H1 (cell line): ENCODE data around the gene FEV. TPM values are rescaled to one million over a fixed set of nuclear protein-coding genes. Genes with fewer than 3 reads are reported as not detected.
A peak's percentile ranks its signal among the peaks of the same experiment; 100 is the strongest.

ENCODE experiments used
- CTCF ChIA-PET: fragments of 300-600 bp; sonication (Branson Sonifier 250); formaldehyde crosslinking; loops from one replicate; lab custom pipeline; 2021; ENCODE audit not compliant: partially characterized antibody; lab: Charles Lee
- POLR2A ChIA-PET: fragments of 300-600 bp; sonication (Branson Sonifier 250); formaldehyde crosslinking; loops from one replicate; lab custom pipeline; 2021; ENCODE audit warnings: inconsistent platforms; ENCODE audit not compliant: partially characterized antibody; lab: Charles Lee
- DNase-seq, 2 experiments: peaks; one replicate each; pipeline versions ENCODE4 v3.0.0 to v3.0.0-alpha.2; 2010 to 2022; ENCODE audit warnings: low spot score in 2 of 2, low read depth in 1 of 2, mixed read lengths in 1 of 2
- FAIRE-seq: peaks from 2 replicates; lab custom pipeline; 2011; peaks lifted over from hg19 to GRCh38; lab: Jason Lieb, UNC
- H2AFZ ChIP-seq: 2 replicates; pipeline ENCODE4 v1.8.1; 2012; ENCODE audit warnings: low read length, inconsistent platforms
- H2AK5ac ChIP-seq: 2 replicates; pipeline ENCODE4 v1.6.1; 2013; ENCODE audit warnings: low read depth, low read length
- H2BK120ac ChIP-seq: replicated peaks from 2 replicates; pipeline ENCODE3; 2013; ENCODE audit warnings: low read depth, low read length, inconsistent platforms
- H2BK12ac ChIP-seq: 2 replicates; pipeline ENCODE4 v1.6.1; 2013; ENCODE audit warnings: low read depth, low read length
- H2BK15ac ChIP-seq: 2 replicates; pipeline ENCODE4 v1.6.1; 2013; ENCODE audit warnings: low read length
- H2BK20ac ChIP-seq: 2 replicates; pipeline ENCODE4 v1.6.1; 2013; ENCODE audit warnings: low read length
- H2BK5ac ChIP-seq: 2 replicates; pipeline ENCODE4 v1.6.1; 2013; ENCODE audit warnings: low read depth, low read length
- H3K14ac ChIP-seq: 2 replicates; pipeline ENCODE4 v1.6.1; 2013; ENCODE audit warnings: inconsistent platforms; ENCODE audit not compliant: insufficient read length
- H3K18ac ChIP-seq: 2 replicates; pipeline ENCODE4 v1.6.1; 2013; ENCODE audit warnings: low read length; ENCODE audit errors: extremely low read depth
- H3K23ac ChIP-seq: 2 replicates; pipeline ENCODE4 v1.6.1; 2013; ENCODE audit warnings: inconsistent platforms; ENCODE audit not compliant: insufficient read length
- H3K23me2 ChIP-seq: 2 replicates; pipeline ENCODE4 v1.6.1; 2013; ENCODE audit warnings: low read depth, low read length
- H3K27ac ChIP-seq: 2 replicates; pipeline ENCODE4 v1.6.1; 2011; ENCODE audit warnings: low read depth, low read length, inconsistent platforms
- H3K27me3 ChIP-seq, 4 experiments: replicated peaks in 1 of 4; 1 replicate in 1 of 4; 2 replicates in 3 of 4; pipeline versions ENCODE4 v1.6.1 to v1.8.1; 2011 to 2013; ENCODE audit warnings: low read length in 3 of 4, mild to moderate bottlenecking in 3 of 4, inconsistent platforms in 2 of 4, mixed read lengths in 2 of 4, moderate library complexity in 1 of 4; ENCODE audit not compliant: control insufficient read depth in 3 of 4, insufficient read depth in 3 of 4; ENCODE audit errors: extremely low read depth in 1 of 4
- H3K36me3 ChIP-seq, 4 experiments: 2 replicates each; pipeline versions ENCODE4 v1.6.1 to v1.8.1; 2011 to 2013; ENCODE audit warnings: mild to moderate bottlenecking in 4 of 4, low read length in 3 of 4, moderate library complexity in 2 of 4, control low read depth in 1 of 4, inconsistent platforms in 1 of 4; ENCODE audit not compliant: insufficient read depth in 4 of 4, control insufficient read depth in 2 of 4
- H3K4ac ChIP-seq: replicated peaks from 2 replicates; pipeline ENCODE3; 2013; ENCODE audit warnings: low read length, low read depth, mixed read lengths, inconsistent platforms; ENCODE audit not compliant: insufficient read length
- H3K4me1 ChIP-seq, 4 experiments: replicated peaks in 1 of 4; 1 replicate in 1 of 4; 2 replicates in 3 of 4; pipeline versions ENCODE4 v1.6.1 to v1.8.1; 2011 to 2013; ENCODE audit warnings: low read length in 3 of 4, inconsistent platforms in 2 of 4, mixed read lengths in 1 of 4; ENCODE audit not compliant: insufficient read depth in 4 of 4, control insufficient read depth in 3 of 4
- H3K4me2 ChIP-seq, 2 experiments: 2 replicates each; pipeline versions ENCODE4 v1.6.1 to v1.8.1; 2011 to 2013; ENCODE audit warnings: low read depth in 2 of 2, low read length in 2 of 2, control low read depth in 1 of 2, inconsistent platforms in 1 of 2, mild to moderate bottlenecking in 1 of 2; ENCODE audit not compliant: insufficient read depth in 1 of 2
- H3K4me3 ChIP-seq, 4 experiments: fragments of 200-600, 300-600 bp in 1 of 4; sonication (generic), shearing (Covaris generic), sonication (Bioruptor Twin) in 1 of 4; 2 replicates each; pipeline versions ENCODE4 v1.5.1 to v1.8.1; 2011 to 2016; ENCODE audit warnings: low read length in 4 of 4, low read depth in 3 of 4, control low read depth in 2 of 4, inconsistent platforms in 2 of 4, mild to moderate bottlenecking in 2 of 4, mixed read lengths in 1 of 4, moderate library complexity in 1 of 4; ENCODE audit not compliant: insufficient read depth in 2 of 4; ENCODE audit errors: extremely low read depth in 1 of 4
- H3K56ac ChIP-seq: replicated peaks from 2 replicates; pipeline ENCODE3; 2013; ENCODE audit warnings: low read depth, mild to moderate bottlenecking, mixed read lengths, low read length, inconsistent platforms; ENCODE audit not compliant: insufficient read length
- H3K79me1 ChIP-seq: 2 replicates; pipeline ENCODE4 v1.6.1; 2013; ENCODE audit warnings: low read depth, low read length, control low read depth
- H3K79me2 ChIP-seq, 2 experiments: 2 replicates each; pipeline versions ENCODE4 v1.6.1 to v1.8.1; 2012 to 2013; ENCODE audit warnings: low read length in 2 of 2, mild to moderate bottlenecking in 2 of 2, inconsistent platforms in 1 of 2; ENCODE audit not compliant: insufficient read depth in 2 of 2, control insufficient read depth in 1 of 2
- H3K9ac ChIP-seq, 4 experiments: replicated peaks in 1 of 4; 1 replicate in 1 of 4; 2 replicates in 3 of 4; pipeline versions ENCODE4 v1.6.1 to v1.8.1; 2011 to 2013; ENCODE audit warnings: low read depth in 3 of 4, low read length in 3 of 4, control low read depth in 2 of 4, mild to moderate bottlenecking in 2 of 4, moderate library complexity in 2 of 4, inconsistent platforms in 1 of 4; ENCODE audit errors: extremely low read depth in 1 of 4
- H3K9me3 ChIP-seq, 2 experiments: 2 replicates each; pipeline versions ENCODE4 v1.6.1 to v1.8.1; 2012 to 2013; ENCODE audit warnings: mild to moderate bottlenecking in 2 of 2, moderate library complexity in 2 of 2, control low read depth in 1 of 2, inconsistent platforms in 1 of 2, low read depth in 1 of 2, low read length in 1 of 2, mixed read lengths in 1 of 2; ENCODE audit not compliant: insufficient read depth in 2 of 2
- H4K20me1 ChIP-seq, 2 experiments: replicated peaks in 1 of 2; 2 replicates each; pipeline versions ENCODE3 to v1.8.1; 2011 to 2013; ENCODE audit warnings: inconsistent platforms in 2 of 2, low read length in 2 of 2, mild to moderate bottlenecking in 1 of 2; ENCODE audit not compliant: insufficient read depth in 2 of 2, control insufficient read depth in 1 of 2
- H4K5ac ChIP-seq: 2 replicates; pipeline ENCODE4 v1.6.1; 2013; ENCODE audit warnings: low read length, low read depth, mixed read lengths, inconsistent platforms; ENCODE audit not compliant: insufficient read length
- H4K8ac ChIP-seq: 2 replicates; pipeline ENCODE4 v1.8.0; 2013; ENCODE audit warnings: mild to moderate bottlenecking, moderate library complexity, low read length, inconsistent platforms; ENCODE audit not compliant: insufficient read depth; ENCODE audit errors: extremely low read depth
- H4K91ac ChIP-seq: replicated peaks from 2 replicates; pipeline ENCODE3; 2013; ENCODE audit warnings: low read length, mixed read lengths, inconsistent platforms; ENCODE audit not compliant: insufficient read length
- ATF3 ChIP-seq: IDR thresholded peaks from 2 replicates; pipeline ENCODE4 v1.6.1; 2011; ENCODE audit warnings: low read depth, mild to moderate bottlenecking, low read length; ENCODE audit not compliant: insufficient read depth
- RAD21 ChIP-seq, 2 experiments: IDR thresholded peaks in 1 of 2; conservative IDR thresholded peaks in 1 of 2; 2 replicates each; pipeline ENCODE4 v1.6.1; 2011; ENCODE audit warnings: low read depth in 2 of 2, low read length in 2 of 2, improper control_type of control experiment in 1 of 2, inconsistent platforms in 1 of 2, mild to moderate bottlenecking in 1 of 2, moderate library complexity in 1 of 2
- WGBS, 2 experiments: shearing (Covaris generic) in 1 of 2; methylation state at CpG; one replicate each; pipeline versions ENCODE4 v1.1.6 to v1.1.7; 2013 to 2015; ENCODE audit warnings: low lambda C conversion rate in 2 of 2, mixed read lengths in 2 of 2, inconsistent platforms in 1 of 2, low coverage in 1 of 2, missing lambda C conversion rate in 1 of 2; ENCODE audit not compliant: insufficient replicate concordance in 2 of 2, insufficient coverage in 1 of 2, insufficient read length in 1 of 2; ENCODE audit errors: extremely low coverage in 1 of 2, missing lambda C conversion rate in 1 of 2; 5-methylcytosine and 5-hydroxymethylcytosine counted together
- polyA plus RNA-seq, 7 experiments: library from polyadenylated mRNA; depleted of rRNA in 3 of 7; stranded (reverse) in 5 of 7; unstranded in 2 of 7; fragments of >200 nt in 5 of 7; fragments of 200-250 nt in 2 of 7; gene quantifications; 1 replicate in 5 of 7; 2 replicates in 1 of 7; 4 replicates in 1 of 7; pipeline versions ENCODE4 v1.2.1 to v1.2.3, GENCODE V29; 2011 to 2013; ENCODE audit warnings: missing spikeins in 2 of 7, mixed read lengths in 2 of 7
- total RNA-seq: library from RNA; stranded (reverse); fragmentation: NEBNext Ultra II Directional; extraction: Animal tissue kit (Norgen Biotek cat#: 25700); gene quantifications from 2 replicates; pipeline ENCODE4 v1.2.1, GENCODE V29; 2021

The FEV gene
- total and polyA plus RNA-seq, 2 of the 8 experiments (the other 6 are each of a cell fraction or from before 2014, with no cell fraction given), result not detected

- Histone ChIP-seq H2BK12ac (no peak overlapping the region), H3K18ac (no peak overlapping the region), H3K79me2 (no peaks in the 10 kb centered on the region), H4K5ac (no peak overlapping the region), H3K4ac (no peak overlapping the region), H3K27me3 (peaks cover 8 to 60% (median 33%) of the 10 kb centered on the region in 4 experiments), H4K20me1 (peaks cover 4 to 5% of the 10 kb centered on the region in 2 experiments), H2BK15ac (no peak overlapping the region), H3K9ac (no peak overlapping the region), H3K23me2 (0 out of 2 replicates have a peak, but pooled peaks cover 2% of the 10 kb centered on the region), H3K23ac (no peak overlapping the region), H3K36me3 (no peaks in the 10 kb centered on the region), H3K79me1 (no peaks in the 10 kb centered on the region), H2BK20ac (no peak overlapping the region), H3K56ac (no peak overlapping the region), H4K8ac (no peak overlapping the region), H2AFZ (no peak overlapping the region), H3K9me3 (no peaks in the 10 kb centered on the region), H3K14ac (no peak overlapping the region), H2BK120ac (no peak overlapping the region), H3K4me1 (peaks cover 0 to 4% (median 1%) of the 10 kb centered on the region in 4 experiments; a peak in 2 of 7 replicates), H3K27ac (no peak overlapping the region), H3K4me2 (no peak overlapping the region), H4K91ac (no peak overlapping the region), H2BK5ac (no peak overlapping the region), H2AK5ac (no peak overlapping the region), H3K4me3 (no peak overlapping the region)
- FAIRE-seq (no peak), DNase-seq (no peak)
- WGBS, 2 experiments, result 68% methylated on average over 4 of the region's 4 CpGs; no CpG with 5 or more reads in 1 of the 2 experiments
- POLR2A ChIA-PET, result interaction anchor here (0.8 kb wide), 1 partner anchor 11 kb away, joined by 3 read pairs; no protein-coding TSS in a partner anchor
- TF ChIP-seq RAD21 (IDR thresholded peaks at IDR 0.05 in 1 of 2, conservative IDR thresholded peaks at IDR 0.05 in 1 of 2; ENCODE audit: low read depth in 2 of 2, low read length in 2 of 2) (0 out of 4 replicates have a peak, but pooled peaks of 1 of the 2 experiments have one; percentile 7), ATF3 (no peak)
- CTCF ChIA-PET, result interaction anchor here (0.6 to 13.0 kb wide), 10 partner anchors 12 to 183 kb away, joined by 3 to 284 read pairs (median 6); partner anchors contain the start of genes CRYBA2 and WNT6
Observed at GRCh38 chr2:218975060-218975777, 9.8 kb downstream of the FEV start.
